ENCODE data around the gene CNKSR3. TPM values are rescaled to one million over a fixed set of nuclear protein-coding genes. Genes with fewer than 3 reads are reported as not detected.

The CNKSR3 gene
- total RNA-seq, 1 donor, result 11.7 TPM

GRCh38 chr6:154474648-154475428, 35.6 kb downstream of the CNKSR3 start:
- no peak for TF ChIP-seq CTCF (IDR thresholded peaks at IDR 0.05; ENCODE audit: insufficient read depth, low read length)
- H3K4me3 ChIP-seq (ENCODE audit: low read depth, low read length), result no peak overlapping the region
- DNase-seq (ENCODE audit: low read depth), result peak; percentile 66

- no peak for DNase-seq (ENCODE audit: low read depth)
- no peak for TF ChIP-seq CTCF (IDR thresholded peaks at IDR 0.05; ENCODE audit: insufficient read depth, low read length)
- no peak overlapping the region for H3K4me3 ChIP-seq (ENCODE audit: low read depth, low read length)
Observed at GRCh38 chr6:154473324-154473723, 37.2 kb downstream of the CNKSR3 start.

GRCh38 chr6:154471609-154472362, 38.7 kb downstream of the CNKSR3 start:
- no peak overlapping the region for H3K4me3 ChIP-seq (ENCODE audit: low read depth, low read length)
- no peak for DNase-seq (ENCODE audit: low read depth)
- TF ChIP-seq CTCF (IDR thresholded peaks at IDR 0.05; ENCODE audit: insufficient read depth, low read length), result no peak

GRCh38 chr6:154469306-154469935, 41.1 kb downstream of the CNKSR3 start:
- no peak overlapping the region for H3K4me3 ChIP-seq (ENCODE audit: low read depth, low read length)

GRCh38 chr6:154468760-154469159, 41.7 kb downstream of the CNKSR3 start:
- no peak for DNase-seq (ENCODE audit: low read depth)
- H3K4me3 ChIP-seq (ENCODE audit: low read depth, low read length), result no peak overlapping the region
- TF ChIP-seq CTCF (IDR thresholded peaks at IDR 0.05; ENCODE audit: insufficient read depth, low read length), result no peak

More at GRCh38 chr6:154469306-154469935, 41.1 kb downstream of the CNKSR3 start:
- TF ChIP-seq CTCF (IDR thresholded peaks at IDR 0.05; ENCODE audit: insufficient read depth, low read length), result no peak
- DNase-seq (ENCODE audit: low read depth), result no peak

GRCh38 chr6:154466971-154467679, 43.4 kb downstream of the CNKSR3 start:
- TF ChIP-seq CTCF (IDR thresholded peaks at IDR 0.05; ENCODE audit: insufficient read depth, low read length), result no peak
- no peak overlapping the region for H3K4me3 ChIP-seq (ENCODE audit: low read depth, low read length)
- DNase-seq (ENCODE audit: low read depth), result no peak
